Hepatocyte (in vitro differentiated cells): ENCODE data around the gene VPS41.

Experiments
- EZH2 ChIP-seq: fragments of 200-600 bp; sonication (generic); IDR thresholded peaks from 2 replicates; pipeline ENCODE4 v1.6.1; 2016; ENCODE audit warnings: antibody characterized with exemption, mild to moderate bottlenecking, borderline replicate concordance
- EZH2phosphoT487 ChIP-seq: fragments of 200-600 bp; sonication (generic); IDR thresholded peaks from one replicate; pipeline ENCODE4 v1.6.1; 2018; ENCODE audit warnings: antibody characterized with exemption, mild to moderate bottlenecking, low read depth, moderate library complexity; ENCODE audit not compliant: unreplicated experiment, severe bottlenecking
- TF ChIP-seq, protein P1 (sequence below): fragments of 200-600 bp; sonication (generic); IDR thresholded peaks from 2 replicates; pipeline ENCODE4 v1.5.1; 2016; ENCODE audit warnings: antibody characterized with exemption, mild to moderate bottlenecking; ENCODE audit not compliant: poor library complexity

DNA sequence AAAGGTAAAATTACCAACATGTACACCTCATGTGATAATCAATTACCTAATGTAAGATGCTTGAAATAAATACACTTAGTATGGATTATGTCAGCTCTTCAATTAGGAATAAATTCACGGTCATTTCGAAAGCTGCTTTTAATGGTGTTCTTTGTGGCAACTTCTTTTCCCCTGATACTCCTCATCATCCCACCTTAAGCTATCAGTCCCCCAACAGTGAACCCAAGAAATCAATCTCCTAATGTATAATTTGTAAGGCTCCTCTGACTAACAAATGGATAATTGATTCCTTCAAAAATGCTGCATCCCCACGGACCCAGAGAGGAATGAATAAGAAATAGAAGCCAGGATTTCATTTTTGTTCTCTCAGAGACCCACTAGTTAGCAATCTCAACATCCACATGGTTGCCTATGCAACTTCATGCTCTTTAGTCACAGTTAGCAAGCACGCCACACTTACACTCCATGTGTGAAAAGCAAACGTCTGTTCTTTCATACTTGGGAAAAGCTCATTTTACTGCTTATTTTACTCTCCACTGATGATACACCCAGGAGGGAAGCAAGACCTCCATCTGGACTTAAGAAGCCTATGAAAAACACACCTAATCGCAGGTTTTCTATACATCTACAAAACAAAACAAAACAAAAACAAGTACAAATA, 70.1 kb downstream of the VPS41 start:
- TF ChIP-seq, protein P1, sequence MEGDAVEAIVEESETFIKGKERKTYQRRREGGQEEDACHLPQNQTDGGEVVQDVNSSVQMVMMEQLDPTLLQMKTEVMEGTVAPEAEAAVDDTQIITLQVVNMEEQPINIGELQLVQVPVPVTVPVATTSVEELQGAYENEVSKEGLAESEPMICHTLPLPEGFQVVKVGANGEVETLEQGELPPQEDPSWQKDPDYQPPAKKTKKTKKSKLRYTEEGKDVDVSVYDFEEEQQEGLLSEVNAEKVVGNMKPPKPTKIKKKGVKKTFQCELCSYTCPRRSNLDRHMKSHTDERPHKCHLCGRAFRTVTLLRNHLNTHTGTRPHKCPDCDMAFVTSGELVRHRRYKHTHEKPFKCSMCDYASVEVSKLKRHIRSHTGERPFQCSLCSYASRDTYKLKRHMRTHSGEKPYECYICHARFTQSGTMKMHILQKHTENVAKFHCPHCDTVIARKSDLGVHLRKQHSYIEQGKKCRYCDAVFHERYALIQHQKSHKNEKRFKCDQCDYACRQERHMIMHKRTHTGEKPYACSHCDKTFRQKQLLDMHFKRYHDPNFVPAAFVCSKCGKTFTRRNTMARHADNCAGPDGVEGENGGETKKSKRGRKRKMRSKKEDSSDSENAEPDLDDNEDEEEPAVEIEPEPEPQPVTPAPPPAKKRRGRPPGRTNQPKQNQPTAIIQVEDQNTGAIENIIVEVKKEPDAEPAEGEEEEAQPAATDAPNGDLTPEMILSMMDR, result no peak
- TF ChIP-seq EZH2phosphoT487 (no peak), EZH2 (no peak)
